SK-N-SH (cell line): Measurements from ENCODE around the gene DDAH1. TPM values are rescaled to one million over a fixed set of nuclear protein-coding genes. Genes with fewer than 3 reads are reported as not detected.

ENCODE experiments used
- CTCF ChIA-PET: fragments of 300-600, 350-600 bp; formaldehyde crosslinking; extraction: SDS; loops from one replicate; lab custom pipeline; 2021; lab: Yijun Ruan, JAX
- POLR2A ChIA-PET: fragments of 350-600 bp; sonication (Branson Sonifier 250); formaldehyde crosslinking; extraction: SDS; loops from one replicate; lab custom pipeline; 2020; ENCODE audit warnings: antibody characterized with exemption, inconsistent platforms; lab: Yijun Ruan, JAX
- DNase-seq: peaks from one replicate; pipeline ENCODE4 v3.0.0; 2012
- H2AFZ ChIP-seq: fragments of 200-600 bp; sonication (generic); 2 replicates; pipeline ENCODE4 v1.8.1; 2016; ENCODE audit warnings: antibody characterized with exemption, mild to moderate bottlenecking, low read depth
- H3F3A ChIP-seq: fragments of 200-600 bp; sonication (generic); replicated peaks from 2 replicates; pipeline ENCODE3; 2016; ENCODE audit warnings: antibody characterized with exemption, mild to moderate bottlenecking; ENCODE audit not compliant: insufficient read depth
- H3K27ac ChIP-seq, 2 experiments: fragments of 200-500 bp in 1 of 2; fragments of 200-600 bp in 1 of 2; sonication (Bioruptor generic) in 1 of 2; sonication (generic), shearing (Covaris generic) in 1 of 2; 2 replicates each; pipeline versions ENCODE4 v1.5.1 to v1.6.1; 2014 to 2016; ENCODE audit warnings: low read depth in 2 of 2, inconsistent platforms in 1 of 2, low read length in 1 of 2, mild to moderate bottlenecking in 1 of 2, mixed read lengths in 1 of 2
- H3K27me3 ChIP-seq: fragments of 200-600 bp; sonication (generic), shearing (Covaris generic); 2 replicates; pipeline ENCODE4 v1.6.1; 2016; ENCODE audit warnings: mixed run types; ENCODE audit not compliant: insufficient read depth
- H3K36me3 ChIP-seq, 2 experiments: fragments of 200-500 bp in 1 of 2; fragments of 200-600 bp in 1 of 2; sonication (Bioruptor generic) in 1 of 2; sonication (generic) in 1 of 2; replicated peaks in 1 of 2; 2 replicates each; pipeline versions ENCODE3 to v1.5.1; 2014 to 2016; ENCODE audit warnings: low read length in 1 of 2, mild to moderate bottlenecking in 1 of 2; ENCODE audit not compliant: insufficient read depth in 2 of 2, control insufficient read depth in 1 of 2
- H3K4me1 ChIP-seq, 2 experiments: fragments of 200-500 bp in 1 of 2; fragments of 200-600 bp in 1 of 2; sonication (Bioruptor generic) in 1 of 2; sonication (generic), shearing (Covaris generic) in 1 of 2; 2 replicates each; pipeline versions ENCODE4 v1.5.1 to v1.6.1; 2014 to 2016; ENCODE audit warnings: low read depth in 1 of 2, low read length in 1 of 2, mixed run types in 1 of 2; ENCODE audit not compliant: insufficient read depth in 2 of 2, control insufficient read depth in 1 of 2
- H3K4me2 ChIP-seq: fragments of 200-600 bp; sonication (generic), shearing (Covaris generic); 2 replicates; pipeline ENCODE4 v1.6.1; 2017; ENCODE audit warnings: mixed run types
- H3K4me3 ChIP-seq, 2 experiments: fragments of 200-500 bp in 1 of 2; fragments of 200-600 bp in 1 of 2; sonication (Bioruptor generic) in 1 of 2; sonication (generic), shearing (Covaris generic) in 1 of 2; 2 replicates each; pipeline versions ENCODE4 v1.5.1 to v1.8.1; 2014 to 2016; ENCODE audit warnings: low read depth in 2 of 2, inconsistent platforms in 1 of 2, low read length in 1 of 2, mild to moderate bottlenecking in 1 of 2, mixed read lengths in 1 of 2, moderate library complexity in 1 of 2
- H3K79me2 ChIP-seq: fragments of 200-600 bp; sonication (generic); 2 replicates; pipeline ENCODE4 v1.8.1; 2017; ENCODE audit warnings: mild to moderate bottlenecking; ENCODE audit not compliant: insufficient read depth
- H3K9ac ChIP-seq: fragments of 200-600 bp; sonication (generic); 2 replicates; pipeline ENCODE4 v1.6.1; 2017; ENCODE audit warnings: mixed run types
- H3K9me2 ChIP-seq: fragments of 200-600 bp; sonication (generic); 2 replicates; pipeline ENCODE4 v1.6.1; 2017; ENCODE audit warnings: mixed run types
- H3K9me3 ChIP-seq: fragments of 200-600 bp; sonication (generic); 2 replicates; pipeline ENCODE4 v1.6.1; 2017; ENCODE audit warnings: mixed run types, mild to moderate bottlenecking, moderate library complexity
- H4K20me1 ChIP-seq: fragments of 200-600 bp; sonication (generic); 2 replicates; pipeline ENCODE4 v1.6.1; 2017; ENCODE audit warnings: mild to moderate bottlenecking, mixed run types; ENCODE audit not compliant: insufficient read depth
- EZH2phosphoT487 ChIP-seq: fragments of 200-600 bp; sonication (generic); IDR thresholded peaks from 2 replicates; pipeline ENCODE4 v1.6.1; 2017; ENCODE audit warnings: low read depth, mixed run types, mild to moderate bottlenecking, antibody characterized with exemption, moderate library complexity, borderline replicate concordance
- FOSL2 ChIP-seq: IDR thresholded peaks from 2 replicates; pipeline ENCODE4 v1.4.0; 2012; ENCODE audit warnings: low read depth, mild to moderate bottlenecking, moderate library complexity, borderline replicate concordance
- FOXJ3 ChIP-seq: sonication (generic); formaldehyde crosslinking; IDR thresholded peaks from 2 replicates; pipeline ENCODE4 v1.5.1; 2020; ENCODE audit warnings: mild to moderate bottlenecking, missing genetic modification reagents
- MAX ChIP-seq: IDR thresholded peaks from 2 replicates; pipeline ENCODE4 v1.4.0; 2012; ENCODE audit warnings: low read depth
- MEF2A ChIP-seq: IDR thresholded peaks from 2 replicates; pipeline ENCODE4 v1.4.0; 2012; ENCODE audit warnings: low read depth, borderline replicate concordance
- NRF1 ChIP-seq: IDR thresholded peaks from 2 replicates; pipeline ENCODE4 v1.6.1; 2012; ENCODE audit warnings: low read depth, mild to moderate bottlenecking, low read length
- PBX3 ChIP-seq: IDR thresholded peaks from 2 replicates; pipeline ENCODE4; 2012
- RFX5 ChIP-seq: IDR thresholded peaks from 2 replicates; pipeline ENCODE4 v1.6.1; 2012; ENCODE audit warnings: mild to moderate bottlenecking, improper control_type of control experiment, low read length
- SMC3 ChIP-seq: IDR thresholded peaks from 2 replicates; pipeline ENCODE4 v1.6.1; 2012; ENCODE audit warnings: low read depth, low read length, improper control_type of control experiment
- USF2 ChIP-seq: fragments of 150-350 bp; IDR thresholded peaks from 2 replicates; pipeline ENCODE4 v1.6.1; 2017; ENCODE audit warnings: antibody characterized with exemption, low read length, low read depth, borderline replicate concordance
- YY1 ChIP-seq: IDR thresholded peaks from 2 replicates; pipeline ENCODE4 v1.4.0; 2012; ENCODE audit warnings: low read depth, mild to moderate bottlenecking
- WGBS: methylation state at CpG from one replicate; pipeline ENCODE4 v1.1.6; 2017; ENCODE audit warnings: low lambda C conversion rate; 5-methylcytosine and 5-hydroxymethylcytosine counted together
- polyA plus RNA-seq, 3 experiments: library from polyadenylated mRNA; depleted of rRNA; stranded (reverse); fragments of >200 nt; gene quantifications; 2 replicates each; pipeline ENCODE4 v1.2.3, GENCODE V29; 2012

The DDAH1 gene
- polyA plus RNA-seq, 1 of the 3 experiments (the other 2 are of a cell fraction) = 64.3 TPM

- no peak overlapping the region for H2AFZ ChIP-seq
- 94% methylated on average over 2 of the region's 2 CpGs for WGBS
- CTCF ChIA-PET = interaction anchor here (1.1 to 5.2 kb wide), 7 partner anchors 13 to 205 kb away, joined by 3 to 35 read pairs (median 5); partner anchors contain the start of gene DDAH1
- H3K36me3 ChIP-seq = peaks cover 0 to 23% of the 10 kb centered on the region in 2 experiments
- DNase-seq = no peak
- POLR2A ChIA-PET = no interaction called here
- H3K4me1 ChIP-seq = peaks cover 15 to 23% of the 10 kb centered on the region in 2 experiments
- no peaks in the 10 kb centered on the region for H4K20me1 ChIP-seq
- TF ChIP-seq SMC3 (no peak), YY1 (no peak), MAX (no peak), FOSL2 (no peak), MEF2A (no peak), NRF1 (no peak), EZH2phosphoT487 (no peak), RFX5 (no peak), PBX3 (no peak), FOXJ3 (CRISPR knock-in tag) (no peak), USF2 (no peak)
- H3K9me2 ChIP-seq = no peaks in the 10 kb centered on the region
- H3K27me3 ChIP-seq = no peaks in the 10 kb centered on the region
- no peak overlapping the region for H3K4me3 ChIP-seq
- peaks cover 8% of the 10 kb centered on the region; the same call in 1 of the 2 replicates for H3K9me3 ChIP-seq
- H3F3A ChIP-seq = peaks cover 47% of the 10 kb centered on the region
- no peak overlapping the region for H3K27ac ChIP-seq
- H3K9ac ChIP-seq = no peak overlapping the region
- no peak overlapping the region for H3K4me2 ChIP-seq
- H3K79me2 ChIP-seq = peaks cover 96% of the 10 kb centered on the region
Observed at GRCh38 chr1:85501355-85501898, 36.5 kb upstream of the DDAH1 start.

GRCh38 chr1:85496941-85497582 is 32.1 kb upstream of the DDAH1 start:
- CTCF ChIA-PET = interaction anchor here (1.9 to 3.3 kb wide), 2 partner anchors 153 to 189 kb away, joined by 4 to 30 read pairs; no protein-coding TSS in a partner anchor
- H3K9me2 ChIP-seq = no peaks in the 10 kb centered on the region
- H4K20me1 ChIP-seq = no peaks in the 10 kb centered on the region
- H3K4me1 ChIP-seq = peaks cover 33 to 40% of the 10 kb centered on the region in 2 experiments
- H3K9me3 ChIP-seq = peaks cover 8% of the 10 kb centered on the region; the same call in 1 of the 2 replicates
- TF ChIP-seq YY1 (no peak), PBX3 (0 out of 2 replicates have a peak, but pooled peaks have one; percentile 8)
- H3K79me2 ChIP-seq = peaks cover 83% of the 10 kb centered on the region
- no peak overlapping the region for H3K4me3 ChIP-seq
- peak overlapping the region; percentile 78 to 99 for H3K27ac ChIP-seq
- no peak overlapping the region for H2AFZ ChIP-seq
- peak overlapping the region; percentile 36; the same call in 1 of the 2 replicates for H3K9ac ChIP-seq
- peaks cover 0 to 33% of the 10 kb centered on the region in 2 experiments for H3K36me3 ChIP-seq
- peaks cover 49% of the 10 kb centered on the region for H3F3A ChIP-seq
- POLR2A ChIA-PET = no interaction called here
- H3K4me2 ChIP-seq = peak overlapping the region; percentile 62; the same call in 1 of the 2 replicates
- no peak for DNase-seq
- H3K27me3 ChIP-seq = no peaks in the 10 kb centered on the region
- WGBS = 65% methylated on average over 2 of the region's 2 CpGs
